Measurements from ENCODE around the gene BIVM. TPM values are rescaled to one million over a fixed set of nuclear protein-coding genes. Genes with fewer than 3 reads are reported as not detected.

Gene BIVM
- total RNA-seq, 1 donor from 2014 or later = 56.8 TPM

- DNase-seq (ENCODE audit: low read depth) = no peak
Observed at GRCh38 chr13:102879793-102880499, 81.0 kb downstream of the BIVM start.

DNA sequence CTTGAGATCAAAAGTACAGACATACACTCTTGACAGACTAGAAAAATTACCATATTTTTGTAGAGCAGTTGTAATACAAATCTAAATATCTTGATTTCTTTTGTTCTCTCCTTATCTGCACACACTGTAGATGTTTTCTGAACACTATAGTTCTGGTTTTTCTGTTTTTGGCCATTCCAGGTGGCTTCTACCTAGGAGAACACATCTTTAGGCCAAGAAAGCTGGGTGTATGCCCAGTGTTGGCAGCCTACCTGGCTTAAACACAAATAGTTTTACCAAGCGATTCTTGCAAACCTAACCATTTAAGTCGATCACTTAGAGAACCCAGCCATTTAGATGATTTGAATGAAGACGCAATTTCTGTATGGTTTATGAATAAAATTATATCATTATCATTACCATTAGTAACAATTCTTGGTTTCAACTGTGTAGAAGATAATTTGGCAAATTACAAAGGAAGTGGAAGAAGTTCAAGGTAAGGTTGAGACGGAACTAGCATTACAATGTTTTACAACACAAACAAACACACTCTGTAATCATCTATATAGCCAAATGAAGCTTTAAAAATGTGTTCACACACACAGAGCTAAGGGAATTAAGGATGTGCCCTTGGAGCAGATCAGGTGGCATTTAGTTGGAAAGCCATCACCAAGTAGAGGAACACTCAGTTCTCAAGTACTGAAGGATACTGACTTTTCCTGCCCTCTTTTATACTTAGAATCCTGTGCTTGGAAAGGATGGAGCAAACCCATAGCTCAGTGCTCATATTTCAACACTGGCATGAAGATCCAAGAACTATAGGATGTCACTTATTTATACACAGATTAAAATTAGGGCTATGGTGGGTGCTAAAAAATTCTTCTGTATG, 83.1 kb downstream of the BIVM start:
- no peak for DNase-seq (ENCODE audit: low read depth)

Other genes starting within 250 kb of the BIVM start
- gene TPP2, start 202.1 kb upstream of the BIVM start, total RNA-seq = 59.9 and 76.1 TPM in 2 replicates
- gene METTL21C, start 104.1 kb upstream of the BIVM start, total RNA-seq = not detected in 2 replicates
- gene TEX30, start 25.3 kb upstream of the BIVM start, total RNA-seq = 16.0 and 37.0 TPM in 2 replicates
- 15.3 and 50.2 TPM in 2 replicates for gene POGLUT2, start 143 bp upstream of the BIVM start, total RNA-seq
- gene ERCC5, start 46.9 kb downstream of the BIVM start, total RNA-seq = 78.0 TPM in 2 replicates

Data from renal cortical epithelial cell (primary cell).